GM12874 (cell line): ENCODE results near the gene MSANTD3.

ENCODE experiments used
- CTCF ChIP-seq: IDR thresholded peaks from 2 replicates; pipeline ENCODE4 v1.5.1; 2011; ENCODE audit warnings: low read depth, mild to moderate bottlenecking, control low read depth, low read length, moderate library complexity; ENCODE audit not compliant: insufficient read depth

The MSANTD3 gene

GRCh38 chr9:100426530-100427365 is at the start of gene MSANTD3:
Gene MSANTD3 (plus strand): TSS chr9:100427143. CDS start chr9:100441939, 14,796 bp downstream.
- no peak for TF ChIP-seq CTCF

- no peak for TF ChIP-seq CTCF
These were observed 47.1 kb upstream of the MSANTD3 start for GRCh38 chr9:100379862-100380261.

- no peak for TF ChIP-seq CTCF
These were observed 32.8 kb upstream of the MSANTD3 start for GRCh38 chr9:100394032-100394695.

GRCh38 chr9:100394816-100395215 is 32.1 kb upstream of the MSANTD3 start:
- no peak for TF ChIP-seq CTCF

- no peak for TF ChIP-seq CTCF
These were observed 30.2 kb upstream of the MSANTD3 start for GRCh38 chr9:100396769-100397168.

- TF ChIP-seq CTCF = no peak
These were observed 29.2 kb upstream of the MSANTD3 start for GRCh38 chr9:100397529-100398266.

GRCh38 chr9:100401042-100401441 is 25.9 kb upstream of the MSANTD3 start:
- no peak for TF ChIP-seq CTCF
